SK-N-MC (cell line): ENCODE data around the gene FALEC.
"Not testable (repeated sequence)": the region's sequence is repeated elsewhere in the genome, so short reads cannot be mapped to it uniquely, and the experiment has no call there.

Experiments
- DNase-seq: peaks from one replicate; pipeline ENCODE4 v3.0.0-alpha.2; 2011; ENCODE audit warnings: low read depth, low spot score
- H3K27ac ChIP-seq: fragments of 200-600 bp; sonication (generic); 2 replicates; pipeline ENCODE4 v1.5.1; 2016; ENCODE audit warnings: mixed run types
- H3K36me3 ChIP-seq: fragments of 200-600 bp; sonication (generic); 2 replicates; pipeline ENCODE4 v1.6.1; 2017; ENCODE audit warnings: antibody characterized with exemption, low read length, mixed read lengths; ENCODE audit not compliant: insufficient read depth
- H3K4me3 ChIP-seq: fragments of 200-600 bp; sonication (generic); 2 replicates; pipeline ENCODE4 v1.5.1; 2016
- H3K9ac ChIP-seq: fragments of 200-600 bp; sonication (generic); 2 replicates; pipeline ENCODE4 v1.8.0; 2017; ENCODE audit warnings: mixed run types, mixed read lengths; ENCODE audit not compliant: insufficient read length
- H3K9me3 ChIP-seq: fragments of 200-600 bp; sonication (generic); 2 replicates; pipeline ENCODE4 v1.6.1; 2017; ENCODE audit warnings: low read depth, mild to moderate bottlenecking, antibody characterized with exemption, low read length, moderate library complexity, mixed read lengths
- EZH2 ChIP-seq: fragments of 200-600 bp; sonication (generic); IDR thresholded peaks from one replicate; pipeline ENCODE4 v1.6.1; 2017; ENCODE audit warnings: antibody characterized with exemption
- FOXP2 ChIP-seq: optimal IDR thresholded peaks from 2 replicates; pipeline ENCODE3; 2011; ENCODE audit warnings: mild to moderate bottlenecking, moderate library complexity; ENCODE audit not compliant: insufficient read depth; ENCODE audit errors: extremely low read length, control extremely low read depth
- POLR2AphosphoS5 ChIP-seq: IDR thresholded peaks from 2 replicates; pipeline ENCODE4 v1.6.1; 2012; ENCODE audit warnings: mild to moderate bottlenecking, low read depth, low read length, borderline replicate concordance

The FALEC gene

DNA sequence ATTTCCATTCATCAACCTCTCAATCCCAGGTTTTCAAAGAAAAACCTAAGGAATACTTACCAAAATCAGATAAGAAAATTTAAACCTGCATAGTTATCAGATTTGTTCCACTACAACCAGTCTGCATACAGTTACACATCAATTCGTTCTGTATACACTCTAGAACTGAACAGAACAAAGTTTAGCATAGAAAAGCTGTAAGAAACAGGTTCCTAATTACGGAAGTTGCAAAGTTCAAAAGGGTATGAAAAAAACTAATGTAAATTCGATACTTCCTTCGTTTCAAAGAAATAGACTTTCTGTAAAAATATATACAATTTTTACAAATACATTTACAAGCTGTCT, 60.8 kb downstream of the FALEC start:
- DNase-seq, result no peak
- H3K9ac ChIP-seq, result peak overlapping the region; percentile 48
- H3K27ac ChIP-seq, result no peak overlapping the region; the same call in 1 of the 2 replicates
- peak overlapping the region; percentile 89 for H3K4me3 ChIP-seq
- no peaks in the 10 kb centered on the region for H3K9me3 ChIP-seq
- TF ChIP-seq POLR2AphosphoS5 (no peak), EZH2 (no peak), FOXP2 (no peak)
- peaks cover 64% of the 10 kb centered on the region for H3K36me3 ChIP-seq

DNA sequence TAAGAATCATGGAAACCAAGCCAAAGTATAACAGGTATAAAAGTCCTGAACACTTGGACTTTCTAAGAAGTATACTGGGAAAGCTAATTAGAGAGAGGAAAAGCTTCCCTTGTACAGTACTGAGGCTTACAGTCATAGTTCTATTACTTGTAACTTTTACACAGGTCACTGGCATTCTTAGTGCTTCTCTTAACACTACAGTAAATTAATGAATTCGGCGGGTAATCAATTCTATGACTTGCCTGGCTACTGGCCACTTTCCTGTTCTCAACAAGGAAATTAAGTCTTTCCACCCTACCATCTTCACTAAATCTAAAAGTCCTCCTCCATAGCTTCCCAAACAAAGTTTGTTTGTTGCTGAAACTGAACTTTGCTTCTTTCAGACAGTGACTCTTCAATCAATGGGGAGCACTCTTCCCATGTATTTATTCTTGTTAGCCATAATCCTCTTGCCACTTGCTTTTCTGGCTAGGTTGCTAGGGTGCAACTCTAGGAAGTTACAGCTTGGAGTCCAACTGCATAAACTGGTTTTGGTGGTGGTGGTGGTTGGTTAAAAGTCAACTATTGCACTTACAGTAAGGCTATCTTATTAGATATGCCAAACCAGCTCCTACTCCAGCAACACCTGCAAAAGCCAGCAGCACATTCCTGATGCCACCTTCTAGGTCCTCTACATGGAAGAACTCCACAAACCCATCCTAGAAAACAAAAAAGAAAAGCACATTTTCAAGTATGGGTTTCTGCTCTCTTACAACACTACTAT, 61.4 kb downstream of the FALEC start:
- Histone ChIP-seq H3K4me3 (peak overlapping the region; percentile 89), H3K27ac (no peak overlapping the region), H3K9me3 (no peaks in the 10 kb centered on the region), H3K36me3 (peaks cover 64% of the 10 kb centered on the region), H3K9ac (peak overlapping the region; percentile 93)
- no peak for DNase-seq
- TF ChIP-seq EZH2 (no peak), FOXP2 (no peak), POLR2AphosphoS5 (no peak)

DNA sequence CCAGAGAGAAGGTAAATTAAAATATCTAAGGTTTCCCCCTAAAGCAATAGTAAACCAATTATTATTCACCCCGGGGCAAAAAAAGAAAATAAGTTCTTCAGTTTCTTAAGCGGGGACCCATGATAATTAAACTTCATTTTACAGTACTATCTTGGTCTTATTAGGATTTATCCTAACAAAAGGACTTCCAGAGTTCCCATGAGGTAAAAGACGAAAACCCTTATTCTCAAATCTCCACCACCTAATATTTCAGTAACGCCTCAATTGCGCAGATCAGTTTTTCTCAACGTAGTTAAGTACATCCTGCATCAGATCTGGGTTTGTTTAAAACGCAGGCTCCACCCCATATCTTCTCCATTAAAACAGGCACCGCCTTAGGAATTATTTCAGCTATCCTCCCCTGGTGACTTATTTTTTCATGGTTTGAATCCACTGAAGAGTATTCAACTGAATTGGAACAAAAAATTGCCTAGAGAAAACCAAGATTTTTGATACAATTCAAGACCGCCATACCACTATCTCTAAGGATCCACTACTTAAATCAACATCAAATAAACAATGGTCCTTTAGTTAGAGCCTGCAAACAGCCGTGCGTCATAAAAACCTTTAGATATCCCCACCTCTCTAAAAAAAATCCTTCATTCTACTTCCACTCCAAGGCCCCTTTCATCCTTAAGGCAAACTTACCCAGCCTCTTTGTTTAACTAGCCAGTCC, 62.2 kb downstream of the FALEC start:
- TF ChIP-seq EZH2 (no peak), POLR2AphosphoS5 (no peak; the same call in 1 of the 2 replicates), FOXP2 (no peak)
- peaks cover 59% of the 10 kb centered on the region for H3K36me3 ChIP-seq
- peak overlapping the region; percentile 89 for H3K4me3 ChIP-seq
- DNase-seq, result no peak
- H3K9ac ChIP-seq, result peak overlapping the region; percentile 93
- peak overlapping the region; percentile 94 for H3K27ac ChIP-seq
- H3K9me3 ChIP-seq, result no peaks in the 10 kb centered on the region

DNA sequence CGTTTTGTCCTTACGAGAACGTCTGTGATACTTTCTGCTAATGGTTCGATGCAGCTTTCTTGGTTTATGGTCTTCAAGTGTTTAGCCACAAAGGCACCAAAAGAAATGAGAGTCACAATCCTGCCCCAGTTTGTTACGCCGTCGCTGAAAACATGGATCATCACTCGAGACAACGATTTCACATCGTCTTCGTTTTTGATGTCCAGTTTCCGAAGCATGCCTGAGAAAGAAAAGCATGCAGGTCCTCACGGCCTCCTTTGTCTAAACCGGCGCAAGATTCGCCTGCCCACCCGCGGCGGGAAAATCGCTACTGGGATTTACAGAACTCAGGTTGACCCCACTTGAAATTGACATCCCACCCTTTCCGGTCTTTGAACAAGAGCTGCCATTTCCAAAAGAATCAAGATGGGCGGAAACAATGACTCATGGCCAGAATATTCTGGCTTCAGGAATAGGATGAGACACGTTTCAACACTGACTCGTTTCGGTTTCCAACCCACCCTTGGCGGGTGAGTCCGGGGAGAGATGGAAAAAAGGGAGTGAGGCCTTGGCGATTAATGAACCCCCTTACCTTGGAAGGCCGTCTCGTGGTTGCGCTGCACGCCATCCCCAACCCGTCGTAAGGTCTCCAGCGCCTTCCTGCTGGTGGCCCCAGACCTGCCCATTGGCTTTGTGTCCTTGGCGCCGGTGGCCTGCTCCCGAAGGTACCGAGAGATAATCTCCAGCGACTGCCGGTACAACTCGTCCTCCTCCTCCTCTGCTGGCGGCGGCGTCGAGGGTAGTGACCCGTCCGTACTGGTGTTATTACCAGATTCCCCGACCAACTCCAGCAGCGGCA, 62.9 kb downstream of the FALEC start:
- TF ChIP-seq POLR2AphosphoS5 (peak; percentile 42; the same call in 1 of the 2 replicates), EZH2 (no peak), FOXP2 (no peak)
- H3K9me3 ChIP-seq, result no peaks in the 10 kb centered on the region
- H3K36me3 ChIP-seq, result peaks cover 51% of the 10 kb centered on the region
- peak overlapping the region; percentile 89 for H3K4me3 ChIP-seq
- DNase-seq, result no peak
- peak overlapping the region; percentile 93 for H3K9ac ChIP-seq
- peak overlapping the region; percentile 94 for H3K27ac ChIP-seq

DNA sequence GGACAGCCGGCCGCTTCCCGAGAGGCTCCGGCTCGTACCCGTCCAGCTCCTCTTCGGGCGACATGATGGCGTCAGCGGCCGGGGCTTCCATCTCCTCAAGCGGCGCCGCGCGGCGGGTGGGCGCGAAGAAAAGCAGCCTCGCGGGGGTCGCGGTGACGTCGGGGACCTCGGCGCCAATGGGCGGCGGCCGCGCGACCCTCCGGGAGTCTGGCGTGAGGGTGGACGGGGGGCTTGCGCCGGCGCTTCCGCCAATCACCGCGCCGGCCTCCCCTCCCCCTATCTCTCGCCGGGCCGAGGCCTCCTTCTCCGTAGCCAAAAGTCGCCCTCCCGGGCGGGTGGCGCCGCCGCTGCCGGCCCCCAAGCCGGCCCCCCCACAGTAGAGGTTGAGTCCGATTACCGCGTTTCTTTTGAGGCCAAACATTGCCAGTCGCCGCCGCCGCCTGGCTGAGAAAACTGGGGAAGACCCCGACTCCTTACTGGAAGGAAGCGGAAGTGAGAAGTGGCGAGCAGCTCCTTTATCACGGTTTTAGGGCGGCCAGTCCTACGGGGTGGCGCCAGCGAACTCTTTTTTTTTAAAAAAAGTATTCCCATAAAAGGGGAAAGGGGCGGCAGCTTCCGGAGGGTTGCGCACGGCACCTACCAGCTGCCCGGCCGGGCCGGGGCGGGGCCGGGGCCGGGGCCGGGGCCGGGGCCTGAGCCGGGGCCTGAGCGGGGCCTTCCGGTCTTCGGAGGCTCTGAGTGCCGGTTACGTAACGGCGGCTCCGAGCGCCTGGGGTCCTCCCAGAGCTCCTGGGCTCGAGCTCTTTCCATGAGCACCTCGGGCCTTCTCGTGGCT, 63.8 kb downstream of the FALEC start, which contains the start of gene MCL1:
Gene MCL1, minus strand, starts transcription at position 501 of the 835 bp plus-strand sequence. Its CDS starts 80 bp downstream, at position 421.
- Histone ChIP-seq H3K36me3 (peaks cover 44% of the 10 kb centered on the region), H3K9ac (peak within 1 kb of the TSS; percentile 93), H3K9me3 (no peaks in the 10 kb centered on the region), H3K27ac (peak within 1 kb of the TSS; percentile 94), H3K4me3 (peak within 1 kb of the TSS; percentile 89)
- no peak for DNase-seq
- TF ChIP-seq FOXP2 (no peak), POLR2AphosphoS5 (peak; percentile 99), EZH2 (no peak)

DNA sequence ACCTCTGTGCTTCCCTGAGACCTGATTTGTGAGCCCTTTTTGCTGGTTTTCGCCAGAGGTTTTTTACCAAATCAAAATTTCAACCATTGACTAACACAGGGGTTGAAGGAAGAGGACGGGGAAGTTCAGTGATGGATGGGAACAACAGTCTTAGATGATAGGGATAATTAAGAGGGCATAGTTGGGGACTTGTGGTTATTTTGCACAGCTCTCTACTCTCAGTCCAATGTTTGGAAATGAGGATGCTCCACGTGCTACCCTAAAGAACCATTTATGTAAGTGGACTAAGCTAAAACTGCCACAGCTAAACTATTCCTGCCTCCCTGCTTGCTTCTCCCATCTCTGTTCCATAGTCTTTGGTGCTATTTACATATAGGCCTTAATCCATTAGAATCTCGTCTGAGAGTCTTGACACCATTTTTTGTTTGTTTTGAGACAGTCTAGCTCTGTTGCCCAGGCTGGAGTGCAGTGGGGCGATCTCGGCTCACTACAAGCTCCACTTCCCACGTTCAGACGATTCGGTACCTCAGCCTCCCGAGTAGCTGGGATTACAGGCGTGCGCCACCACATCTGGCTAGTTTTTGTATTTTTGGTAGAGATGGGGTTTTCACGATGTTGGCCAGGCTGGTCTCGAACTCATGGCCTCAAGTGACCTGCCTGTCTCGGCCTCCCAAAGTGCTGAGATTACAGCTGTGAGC, 64.5 kb downstream of the FALEC start:
- no peak for TF ChIP-seq FOXP2
- no peak for TF ChIP-seq POLR2AphosphoS5
- no peak for TF ChIP-seq EZH2
- peak overlapping the region; percentile 94 for H3K27ac ChIP-seq
- DNase-seq, result no peak
- peak overlapping the region; percentile 93 for H3K9ac ChIP-seq
- no peaks in the 10 kb centered on the region for H3K9me3 ChIP-seq
- H3K4me3 ChIP-seq, result peak overlapping the region; percentile 89
- H3K36me3 ChIP-seq, result peaks cover 36% of the 10 kb centered on the region

DNA sequence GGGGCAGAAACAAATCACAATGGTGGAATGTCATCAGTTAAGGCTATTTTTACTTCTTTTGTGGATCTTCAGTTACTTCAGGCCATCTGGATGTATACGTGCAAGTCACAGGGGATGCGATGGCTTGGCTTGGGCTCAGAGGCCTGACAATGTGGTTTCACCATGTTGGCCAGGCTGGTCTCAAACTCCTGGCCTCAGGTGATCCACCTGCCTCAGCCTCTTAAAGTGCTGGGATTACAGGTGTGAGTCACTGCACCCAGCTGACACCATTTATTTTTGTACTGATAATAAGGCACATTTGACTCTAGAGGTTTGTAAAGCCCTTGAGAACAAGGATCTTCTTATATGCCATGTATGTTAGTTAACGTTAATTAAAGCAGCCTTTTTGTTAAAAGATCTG, 65.4 kb downstream of the FALEC start:
- H3K27ac ChIP-seq, H3K9ac ChIP-seq: not testable (repeated sequence)

DNA sequence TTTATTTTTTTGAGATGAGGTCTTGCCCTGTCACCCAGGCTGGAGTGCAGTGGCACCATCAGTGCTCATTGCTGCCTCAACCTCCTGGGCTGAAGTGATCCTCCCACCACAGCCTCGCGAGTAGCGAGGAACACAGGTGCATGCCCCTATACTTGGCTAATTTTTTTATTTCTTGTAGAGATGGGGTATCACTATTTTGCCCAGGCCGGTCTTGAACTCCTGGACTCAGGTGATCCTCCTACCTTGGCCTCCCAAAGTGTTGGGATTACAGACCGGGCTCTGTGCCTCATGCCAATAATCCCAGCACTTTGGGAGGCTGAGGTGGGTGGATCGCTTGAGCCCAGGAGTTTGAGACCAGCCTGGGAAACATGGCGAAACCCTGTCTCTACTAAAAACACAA, 65.9 kb downstream of the FALEC start:
- not testable (repeated sequence) for DNase-seq, H3K9ac ChIP-seq, H3K4me3 ChIP-seq, H3K27ac ChIP-seq, H3K9me3 ChIP-seq
- peaks cover 23% of the 10 kb centered on the region for H3K36me3 ChIP-seq

More for the DNA sequence above, 65.4 kb downstream of the FALEC start:
- not testable (repeated sequence) for H3K9me3 ChIP-seq, DNase-seq, H3K4me3 ChIP-seq
- H3K36me3 ChIP-seq, result peaks cover 28% of the 10 kb centered on the region

DNA sequence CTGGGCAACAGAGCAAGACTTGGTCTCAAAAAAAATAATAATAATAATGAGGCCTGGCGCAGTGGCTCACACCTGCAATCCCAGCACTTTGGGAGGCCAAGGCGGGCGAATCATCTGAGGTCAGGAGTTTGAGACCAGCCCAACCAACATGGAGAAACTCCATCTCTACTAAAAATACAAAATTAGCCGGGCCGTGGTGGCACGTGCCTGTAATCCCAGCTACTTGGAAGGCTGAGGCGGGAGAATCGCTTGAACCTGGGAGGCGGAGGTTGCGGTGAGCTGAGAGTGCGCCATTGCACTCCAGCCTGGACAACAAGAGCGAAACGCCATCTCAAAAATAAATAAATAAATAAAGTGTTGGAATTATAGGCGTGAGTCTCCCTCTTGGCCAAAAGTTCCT, 66.4 kb downstream of the FALEC start:
- DNase-seq, H3K4me3 ChIP-seq, H3K27ac ChIP-seq, H3K9me3 ChIP-seq, H3K9ac ChIP-seq: not testable (repeated sequence)
- peaks cover 18% of the 10 kb centered on the region for H3K36me3 ChIP-seq
